Smooth muscle cell (in vitro differentiated cells): ENCODE data around the gene STARD8. TPM values are rescaled to one million over a fixed set of nuclear protein-coding genes. Genes with fewer than 3 reads are reported as not detected.

ENCODE experiments used
- DNase-seq: peaks from one replicate; lab custom pipeline; 2025; ENCODE audit not compliant: unreplicated experiment; lab: John Stamatoyannopoulos, UW
- H2AFZ ChIP-seq: fragments of 200-600 bp; sonication (generic); 2 replicates; pipeline ENCODE4 v1.6.0; 2016; ENCODE audit warnings: antibody characterized with exemption, low read depth, mild to moderate bottlenecking
- H3F3A ChIP-seq: fragments of 200-600 bp; sonication (generic); 2 replicates; pipeline ENCODE4 v1.6.0; 2017; ENCODE audit warnings: antibody characterized with exemption, low read depth
- H3K27ac ChIP-seq: fragments of 200-600 bp; sonication (generic); 2 replicates; pipeline ENCODE4 v1.5.1; 2016; ENCODE audit warnings: low read depth, mild to moderate bottlenecking
- H3K27me3 ChIP-seq: fragments of 200-600 bp; sonication (generic); 2 replicates; pipeline ENCODE4 v1.6.1; 2016; ENCODE audit warnings: low read depth, mild to moderate bottlenecking
- H3K36me3 ChIP-seq: fragments of 200-600 bp; sonication (generic); 2 replicates; pipeline ENCODE4 v1.5.1; 2016; ENCODE audit warnings: low read depth
- H3K4me1 ChIP-seq: fragments of 200-600 bp; sonication (generic); 2 replicates; pipeline ENCODE4 v1.5.1; 2016; ENCODE audit warnings: low read depth
- H3K4me2 ChIP-seq: fragments of 200-600 bp; sonication (generic); 2 replicates; pipeline ENCODE4 v1.6.0; 2016; ENCODE audit warnings: mild to moderate bottlenecking
- H3K4me3 ChIP-seq: fragments of 200-600 bp; sonication (generic); 2 replicates; pipeline ENCODE4 v1.5.1; 2016; ENCODE audit warnings: mild to moderate bottlenecking
- H3K79me2 ChIP-seq: fragments of 200-600 bp; sonication (generic); 2 replicates; pipeline ENCODE4 v1.6.0; 2016; ENCODE audit warnings: low read depth, mild to moderate bottlenecking
- H3K9ac ChIP-seq: fragments of 200-600 bp; sonication (generic); 2 replicates; pipeline ENCODE4 v1.6.0; 2016; ENCODE audit warnings: low read depth
- H3K9me3 ChIP-seq: fragments of 200-600 bp; sonication (generic); replicated peaks from 2 replicates; pipeline ENCODE4 v1.5.1; 2016; ENCODE audit warnings: low read depth
- H4K20me1 ChIP-seq: fragments of 200-600 bp; sonication (generic); 2 replicates; pipeline ENCODE4 v1.6.0; 2016; ENCODE audit warnings: low read depth
- WGBS: methylation state at CpG from one replicate; pipeline ENCODE4 v1.1.7; 2016; ENCODE audit warnings: low lambda C conversion rate; 5-methylcytosine and 5-hydroxymethylcytosine counted together
- polyA plus RNA-seq: library from polyadenylated mRNA; unstranded; fragments of >200 nt; fragmentation: Nextera tagmentation; extraction: Ambion mirVana; gene quantifications from 2 replicates; pipeline ENCODE4 v1.2.1, GENCODE V29; 2016
- total RNA-seq: library from RNA; depleted of rRNA; stranded (reverse); fragments of >200 nt; gene quantifications from 2 replicates; pipeline ENCODE4 v1.2.3, GENCODE V29; 2014
- TF ChIP-seq, protein P1 (sequence below): fragments of 200-600 bp; sonication (generic); IDR thresholded peaks from 2 replicates; pipeline ENCODE4 v1.5.1; 2017; ENCODE audit warnings: borderline replicate concordance, mild to moderate bottlenecking, antibody characterized with exemption; ENCODE audit not compliant: insufficient read depth, poor library complexity, severe bottlenecking

STARD8 gene
- total and polyA plus RNA-seq, 2 experiments from 2014 or later: 0.27 to 0.38 TPM

DNA sequence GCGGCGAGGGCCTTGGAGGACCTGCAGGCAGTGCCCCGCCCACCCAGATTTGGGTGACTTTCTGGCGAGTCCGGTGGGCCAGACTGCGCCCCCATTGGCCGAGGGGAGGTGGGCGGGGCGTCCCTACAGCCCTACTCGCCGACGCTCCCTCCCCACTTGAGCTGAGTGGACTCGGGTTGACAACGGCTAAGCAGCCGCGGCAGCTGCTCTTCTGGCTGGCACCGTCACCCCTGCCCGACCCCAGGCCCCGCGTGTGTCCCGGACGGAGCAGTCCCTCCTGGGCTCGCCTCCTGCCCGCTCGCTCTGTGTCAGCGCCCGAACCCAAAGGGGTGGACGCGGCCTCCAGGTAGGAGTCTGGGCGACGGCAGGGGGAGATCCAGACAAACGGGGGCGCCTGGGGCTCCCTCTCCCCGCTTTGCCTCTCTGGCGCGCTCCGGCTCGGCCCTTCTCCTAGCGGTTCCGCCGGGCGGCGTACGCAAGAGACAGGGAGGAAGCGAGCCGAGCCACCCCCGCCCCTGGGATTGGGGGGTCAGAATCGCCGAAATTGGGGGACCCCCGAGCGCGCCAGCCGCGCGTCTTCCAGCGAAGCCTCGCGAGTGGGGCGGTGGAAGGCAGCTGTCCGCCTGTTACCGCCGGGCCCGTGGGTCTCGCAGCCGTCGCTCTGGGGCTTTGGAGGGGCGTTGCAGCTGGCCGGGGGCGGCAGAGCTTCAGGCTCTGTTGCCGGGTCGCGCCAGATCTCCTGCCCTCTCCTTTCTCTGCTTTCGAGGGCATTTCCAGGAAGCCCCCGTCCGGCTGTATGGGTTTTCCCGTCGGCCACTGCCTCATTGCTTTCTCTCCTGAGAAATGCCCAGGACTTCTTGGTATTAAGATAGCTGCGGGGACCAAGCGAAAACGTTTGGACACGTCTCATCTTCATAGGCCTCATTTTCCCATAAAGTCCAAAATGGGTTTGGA, 46.3 kb downstream of the STARD8 start:
- Histone ChIP-seq H3K27me3 (no peaks in the 10 kb centered on the region), H3K27ac (no peak overlapping the region), H4K20me1 (no peaks in the 10 kb centered on the region), H3K9ac (no peak overlapping the region), H3K36me3 (no peaks in the 10 kb centered on the region), H2AFZ (peak overlapping the region; percentile 73), H3F3A (no peaks in the 10 kb centered on the region), H3K9me3 (no peaks in the 10 kb centered on the region), H3K4me3 (peak overlapping the region; percentile 58), H3K4me1 (no peaks in the 10 kb centered on the region), H3K79me2 (no peaks in the 10 kb centered on the region), H3K4me2 (peak overlapping the region; percentile 87)
- peak; percentile 18 for DNase-seq
- WGBS: 50% methylated on average over 75 of the region's 81 CpGs
- TF ChIP-seq, protein P1, sequence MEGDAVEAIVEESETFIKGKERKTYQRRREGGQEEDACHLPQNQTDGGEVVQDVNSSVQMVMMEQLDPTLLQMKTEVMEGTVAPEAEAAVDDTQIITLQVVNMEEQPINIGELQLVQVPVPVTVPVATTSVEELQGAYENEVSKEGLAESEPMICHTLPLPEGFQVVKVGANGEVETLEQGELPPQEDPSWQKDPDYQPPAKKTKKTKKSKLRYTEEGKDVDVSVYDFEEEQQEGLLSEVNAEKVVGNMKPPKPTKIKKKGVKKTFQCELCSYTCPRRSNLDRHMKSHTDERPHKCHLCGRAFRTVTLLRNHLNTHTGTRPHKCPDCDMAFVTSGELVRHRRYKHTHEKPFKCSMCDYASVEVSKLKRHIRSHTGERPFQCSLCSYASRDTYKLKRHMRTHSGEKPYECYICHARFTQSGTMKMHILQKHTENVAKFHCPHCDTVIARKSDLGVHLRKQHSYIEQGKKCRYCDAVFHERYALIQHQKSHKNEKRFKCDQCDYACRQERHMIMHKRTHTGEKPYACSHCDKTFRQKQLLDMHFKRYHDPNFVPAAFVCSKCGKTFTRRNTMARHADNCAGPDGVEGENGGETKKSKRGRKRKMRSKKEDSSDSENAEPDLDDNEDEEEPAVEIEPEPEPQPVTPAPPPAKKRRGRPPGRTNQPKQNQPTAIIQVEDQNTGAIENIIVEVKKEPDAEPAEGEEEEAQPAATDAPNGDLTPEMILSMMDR: no peak

DNA sequence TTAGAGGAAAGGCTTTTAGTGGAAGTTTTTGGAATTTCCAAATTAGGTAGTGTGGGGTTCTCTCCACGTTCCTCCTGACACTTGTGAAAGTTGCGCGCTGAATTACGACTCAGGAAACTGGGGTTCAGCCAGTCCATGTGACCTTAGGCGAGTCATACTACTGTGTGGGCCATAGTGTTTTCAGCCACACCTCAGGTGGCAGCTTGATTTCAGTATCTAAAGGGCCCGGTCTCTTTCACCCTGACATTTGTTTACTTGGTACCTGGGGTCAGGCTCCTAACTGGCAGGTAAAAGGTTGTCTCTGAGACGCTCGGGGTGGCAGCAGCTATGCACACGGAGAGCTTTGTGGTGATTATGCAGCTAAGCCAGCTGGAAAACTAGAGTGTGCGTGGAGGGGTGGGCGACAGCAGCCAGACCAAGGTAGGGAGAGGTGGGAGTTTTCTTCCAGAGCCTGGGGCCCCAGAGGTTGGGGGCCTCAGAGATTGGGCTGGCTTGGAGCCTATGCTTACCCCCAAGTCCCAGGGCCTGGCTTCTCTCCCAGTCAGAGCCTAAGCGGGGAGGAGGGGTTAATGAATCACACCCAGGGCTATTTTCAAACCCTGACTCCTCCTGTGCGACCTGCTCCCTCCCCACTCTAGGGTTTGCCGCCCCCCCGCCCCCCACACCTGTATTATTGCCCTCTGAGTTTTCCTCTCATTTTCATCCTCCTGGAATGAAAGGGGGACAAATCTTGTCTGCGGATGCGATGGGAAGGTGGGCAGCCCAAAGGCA, 47.2 kb downstream of the STARD8 start:
- DNase-seq: no peak
- Histone ChIP-seq H2AFZ (no peak overlapping the region), H3K9me3 (no peaks in the 10 kb centered on the region), H3F3A (no peaks in the 10 kb centered on the region), H3K36me3 (no peaks in the 10 kb centered on the region), H3K79me2 (no peaks in the 10 kb centered on the region), H3K9ac (no peak overlapping the region), H3K27me3 (no peaks in the 10 kb centered on the region), H3K4me2 (peak overlapping the region; percentile 87), H3K27ac (no peak overlapping the region), H3K4me3 (peak overlapping the region; percentile 58), H3K4me1 (no peaks in the 10 kb centered on the region), H4K20me1 (no peaks in the 10 kb centered on the region)
- TF ChIP-seq, protein P1: no peak
- WGBS: 71% methylated on average over 17 of the region's 17 CpGs

DNA sequence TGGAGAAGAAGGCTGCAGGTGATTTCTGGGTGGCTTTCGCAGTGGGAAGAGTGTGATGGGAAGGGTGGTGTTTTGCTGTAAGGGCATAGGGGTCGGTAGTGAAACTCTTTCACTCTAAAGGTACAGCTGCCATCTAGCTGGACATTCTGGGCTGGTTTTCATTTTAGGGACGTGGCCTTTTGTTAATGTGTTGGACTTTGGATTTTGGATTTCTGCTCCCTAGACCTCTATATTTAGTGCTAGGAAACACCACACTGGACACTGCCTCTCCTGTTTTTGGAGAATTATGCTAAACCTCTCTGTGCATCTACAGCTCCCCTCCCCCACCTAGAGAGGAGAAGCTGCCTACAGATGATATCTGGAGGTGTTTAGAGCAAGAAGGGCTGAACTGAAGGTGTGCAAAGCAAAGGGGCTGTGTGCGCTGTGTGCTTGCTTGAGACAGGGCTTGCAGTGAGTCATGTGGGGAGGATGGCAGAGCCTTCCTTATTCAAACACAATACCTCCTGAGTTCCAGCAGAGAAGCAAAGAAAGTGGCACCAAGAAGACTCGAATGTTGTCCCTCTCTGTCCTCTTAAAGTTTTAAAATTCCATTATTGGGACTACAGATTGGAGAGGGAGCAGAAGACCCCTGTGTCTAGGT, 47.9 kb downstream of the STARD8 start:
- 65% methylated on average over 5 of the region's 5 CpGs for WGBS
- no peaks in the 10 kb centered on the region for H3F3A ChIP-seq
- no peaks in the 10 kb centered on the region for H3K4me1 ChIP-seq
- no peak overlapping the region for H3K27ac ChIP-seq
- no peaks in the 10 kb centered on the region for H3K79me2 ChIP-seq
- H3K9me3 ChIP-seq: no peaks in the 10 kb centered on the region
- no peaks in the 10 kb centered on the region for H3K36me3 ChIP-seq
- no peaks in the 10 kb centered on the region for H3K27me3 ChIP-seq
- no peak overlapping the region for H3K4me2 ChIP-seq
- no peak for DNase-seq
- no peak overlapping the region for H2AFZ ChIP-seq
- no peak overlapping the region for H3K9ac ChIP-seq
- no peak overlapping the region for H3K4me3 ChIP-seq
- H4K20me1 ChIP-seq: no peaks in the 10 kb centered on the region
- TF ChIP-seq, protein P1: no peak
